Right lobe of liver (tissue), 6 donors: ENCODE data around the gene MAF. TPM values are rescaled to one million over a fixed set of nuclear protein-coding genes. Genes with fewer than 3 reads are reported as not detected.
A peak's percentile ranks its signal among the peaks of the same experiment; 100 is the strongest.

Experiments
- ATAC-seq, 4 donors: fragments of 200-7000 bp; cut with Tn5 transposase; one replicate each; pipeline ENCODE4 v1.9.1; 2020; ENCODE audit warnings: mild to moderate bottlenecking in 4 of 4, moderate library complexity in 4 of 4
- DNase-seq, 3 donors: peaks; one replicate each; pipeline ENCODE4 v3.0.0-alpha.2; 2020
- H3K27ac ChIP-seq, 3 donors: fragments of 200-600 bp; one replicate each; pipeline ENCODE4 v1.8.0; 2022
- H3K27me3 ChIP-seq, 2 donors: fragments of 200-600 bp; one replicate each; pipeline ENCODE4 v1.8.0; 2022
- H3K36me3 ChIP-seq, 4 donors: fragments of 200-600 bp; sonication (generic) in 1 of 4; one replicate each; pipeline versions ENCODE4 v1.5.1 to v1.8.0; 2017 to 2022; ENCODE audit warnings: control low read depth in 1 of 4
- H3K4me1 ChIP-seq, 4 donors: fragments of 200-600 bp; sonication (generic) in 1 of 4; one replicate each; pipeline versions ENCODE4 v1.5.1 to v1.8.0; 2017 to 2022; ENCODE audit warnings: control low read depth in 1 of 4
- H3K4me3 ChIP-seq, 3 donors: fragments of 200-600 bp; one replicate each; pipeline ENCODE4 v1.8.0; 2022
- H3K9me3 ChIP-seq, 4 donors: fragments of 200-600 bp; sonication (generic) in 1 of 4; one replicate each; pipeline versions ENCODE4 v1.5.1 to v1.8.0; 2017 to 2022; ENCODE audit warnings: control low read depth in 1 of 4
- POLR2A ChIP-seq: fragments of 450-650 bp; IDR thresholded peaks from one replicate; pipeline ENCODE4 v1.6.1; 2017; ENCODE audit warnings: antibody characterized with exemption, mild to moderate bottlenecking
- WGBS: methylation state at CpG from one replicate; pipeline ENCODE4 v1.1.6; 2018; ENCODE audit warnings: low coverage, low lambda C conversion rate; ENCODE audit not compliant: insufficient coverage; ENCODE audit errors: missing lambda C conversion rate; 5-methylcytosine and 5-hydroxymethylcytosine counted together
- intact Hi-C, 2 donors: fragments of 100-400 bp; cut with DNase I; formaldehyde crosslinking; loops; one replicate each; pipeline versions ENCODE4 v1.11.2 to v1.14.1; 2022
- total RNA-seq, 6 experiments: library from RNA; depleted of rRNA in 2 of 6; stranded (reverse); fragments of >200 nt in 2 of 6; fragmentation: NEBNext Ultra II Directional in 3 of 6; extraction: Animal tissue kit (Norgen Biotek cat#: 25700) in 3 of 6; gene quantifications; one replicate each; pipeline versions ENCODE4 v1.1.0 to v1.2.4, GENCODE V29; 2016 to 2023
- TF ChIP-seq, protein P1 (sequence below), 4 donors: fragments of 200-600 bp in 3 of 4; fragments of 450-650 bp in 1 of 4; IDR thresholded peaks; one replicate each; pipeline versions ENCODE4 v1.5.1 to v1.8.0; 2016 to 2022; ENCODE audit warnings: antibody characterized with exemption in 4 of 4, mild to moderate bottlenecking in 2 of 4
- donor health status: DM: no; HTN: yes; CAD: no.
- donor health status: DM: no; HTN: no; CAD: no.
- donor health status: DM: no; HTN: no; CAD: no.
- donor health status: DM: no; HTN: yes; CAD: no.
- donor health status: DM: no; HTN: yes; CAD: no.

The MAF gene
- total RNA-seq, 6 experiments from 2014 or later: 19.0 to 43.8 (median 27.7) TPM

- peaks cover 0 to 16% (median 3%) of the 10 kb centered on the region in 4 donors for H3K4me1 ChIP-seq
- H3K27ac ChIP-seq: no peak overlapping the region
- no peak overlapping the region for H3K4me3 ChIP-seq
- intact Hi-C loops: no loop called here
- H3K36me3 ChIP-seq: no peaks in the 10 kb centered on the region
- no peaks in the 10 kb centered on the region for H3K27me3 ChIP-seq
- TF ChIP-seq, protein P1, sequence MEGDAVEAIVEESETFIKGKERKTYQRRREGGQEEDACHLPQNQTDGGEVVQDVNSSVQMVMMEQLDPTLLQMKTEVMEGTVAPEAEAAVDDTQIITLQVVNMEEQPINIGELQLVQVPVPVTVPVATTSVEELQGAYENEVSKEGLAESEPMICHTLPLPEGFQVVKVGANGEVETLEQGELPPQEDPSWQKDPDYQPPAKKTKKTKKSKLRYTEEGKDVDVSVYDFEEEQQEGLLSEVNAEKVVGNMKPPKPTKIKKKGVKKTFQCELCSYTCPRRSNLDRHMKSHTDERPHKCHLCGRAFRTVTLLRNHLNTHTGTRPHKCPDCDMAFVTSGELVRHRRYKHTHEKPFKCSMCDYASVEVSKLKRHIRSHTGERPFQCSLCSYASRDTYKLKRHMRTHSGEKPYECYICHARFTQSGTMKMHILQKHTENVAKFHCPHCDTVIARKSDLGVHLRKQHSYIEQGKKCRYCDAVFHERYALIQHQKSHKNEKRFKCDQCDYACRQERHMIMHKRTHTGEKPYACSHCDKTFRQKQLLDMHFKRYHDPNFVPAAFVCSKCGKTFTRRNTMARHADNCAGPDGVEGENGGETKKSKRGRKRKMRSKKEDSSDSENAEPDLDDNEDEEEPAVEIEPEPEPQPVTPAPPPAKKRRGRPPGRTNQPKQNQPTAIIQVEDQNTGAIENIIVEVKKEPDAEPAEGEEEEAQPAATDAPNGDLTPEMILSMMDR (IDR thresholded peaks at IDR 0.05): no peak
- TF ChIP-seq POLR2A: no peak
- DNase-seq: no peak
- no peak for ATAC-seq
- WGBS: 23% methylated on average over 5 of the region's 7 CpGs
- H3K9me3 ChIP-seq: no peaks in the 10 kb centered on the region
Observed at GRCh38 chr16:79605999-79606398, 5.5 kb upstream of the MAF start.

DNA sequence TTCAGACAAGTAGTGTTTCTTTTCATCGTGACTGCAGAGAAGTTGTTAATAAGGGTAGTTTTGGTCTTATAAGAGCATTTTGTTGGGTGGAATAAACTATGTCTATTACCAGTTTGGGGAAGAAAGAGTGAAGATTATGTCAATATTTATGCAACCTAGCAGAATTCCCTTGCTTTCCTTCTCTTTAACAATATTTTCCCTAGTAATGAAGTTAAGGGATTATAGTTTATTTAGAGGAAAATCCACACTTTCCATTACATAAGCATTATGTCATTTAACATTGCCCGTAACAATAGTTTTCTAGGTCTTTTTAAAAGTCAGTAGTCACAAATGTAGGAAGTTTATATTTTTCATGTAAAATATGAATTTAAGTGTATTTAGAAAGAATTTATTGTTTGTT, 2.5 kb upstream of the MAF start:
- WGBS: 38% methylated on average over 2 of the region's 2 CpGs
- Histone ChIP-seq H3K4me1 (peaks cover 0 to 16% (median 3%) of the 10 kb centered on the region in 4 donors), H3K27me3 (no peaks in the 10 kb centered on the region), H3K9me3 (no peaks in the 10 kb centered on the region), H3K27ac (peak overlapping the region in 2 of 3 donors; percentile 97), H3K36me3 (no peaks in the 10 kb centered on the region), H3K4me3 (peak overlapping the region; percentile 2 to 82 (median 69))
- DNase-seq: no peak
- no peak for ATAC-seq
- TF ChIP-seq, protein P1 (IDR thresholded peaks at IDR 0.05): no peak
- TF ChIP-seq POLR2A: no peak
- intact Hi-C loops: no loop called here

- Histone ChIP-seq H3K36me3 (no peaks in the 10 kb centered on the region), H3K4me3 (peak overlapping the region; percentile 2 to 82 (median 69)), H3K9me3 (no peaks in the 10 kb centered on the region), H3K4me1 (peaks cover 0 to 16% (median 3%) of the 10 kb centered on the region in 4 donors), H3K27me3 (no peaks in the 10 kb centered on the region), H3K27ac (peak overlapping the region in 2 of 3 donors; percentile 97)
- 13% methylated on average over 5 of the region's 5 CpGs for WGBS
- DNase-seq (no peak), ATAC-seq (no peak)
- TF ChIP-seq, protein P1 (IDR thresholded peaks at IDR 0.05): no peak
- no peak for TF ChIP-seq POLR2A
- intact Hi-C loops: no loop called here
Observed at GRCh38 chr16:79602628-79603014, 2.1 kb upstream of the MAF start.

DNA sequence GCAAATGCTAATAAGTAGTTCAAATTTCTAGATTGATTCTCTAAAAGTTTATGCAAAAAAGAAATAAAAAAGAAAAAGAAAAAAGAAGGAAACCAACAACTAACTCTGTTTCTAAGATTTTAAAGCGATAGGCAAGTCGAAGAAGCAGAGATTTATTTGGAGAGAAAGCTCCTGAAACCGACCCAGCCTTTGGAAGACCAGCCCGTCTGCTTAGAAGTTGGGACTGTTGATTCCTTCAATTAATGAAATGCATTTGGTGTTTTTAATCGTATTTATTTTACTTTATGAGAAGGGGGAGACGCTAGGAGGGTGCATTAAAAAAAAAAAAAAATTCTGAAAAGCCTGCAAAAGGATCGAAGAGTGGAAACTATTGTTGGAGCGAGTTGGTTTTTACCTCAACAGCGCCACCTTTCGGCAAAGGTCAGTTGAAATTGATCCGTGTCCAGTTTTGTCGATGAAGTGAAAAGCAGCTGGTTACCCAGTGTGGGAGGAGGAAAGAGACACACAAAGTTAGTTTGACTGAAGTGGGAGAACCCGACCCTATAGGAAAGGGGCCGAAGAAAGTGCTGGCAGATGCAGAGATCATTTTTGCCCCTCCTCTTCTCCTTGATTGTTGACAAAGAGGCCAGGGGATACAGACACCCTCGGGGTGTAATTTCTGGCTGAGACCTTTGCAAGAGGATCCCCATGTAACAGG, 1.5 kb upstream of the MAF start:
- ATAC-seq (peak; percentile 41 to 51 (median 42)), DNase-seq (peak; percentile 70 to 88 (median 74))
- WGBS: 1% methylated on average over 15 of the region's 15 CpGs
- H3K36me3 ChIP-seq: no peaks in the 10 kb centered on the region
- peaks cover 0 to 16% (median 3%) of the 10 kb centered on the region in 4 donors for H3K4me1 ChIP-seq
- no peaks in the 10 kb centered on the region for H3K27me3 ChIP-seq
- TF ChIP-seq POLR2A: no peak
- TF ChIP-seq, protein P1 (IDR thresholded peaks at IDR 0.05): peak; percentile 74 to 80 (median 78)
- H3K27ac ChIP-seq: peak overlapping the region; percentile 96 to 97 (median 97)
- intact Hi-C loops: no loop called here
- H3K9me3 ChIP-seq: no peaks in the 10 kb centered on the region
- peak overlapping the region; percentile 69 to 82 (median 80) for H3K4me3 ChIP-seq
